OCI-LY3 (cell line): ENCODE results near the gene PUM1.
A peak's percentile ranks its signal among the peaks of the same experiment; 100 is the strongest.

ENCODE experiments used
- H2AFZ ChIP-seq: fragments of 200-600, 300-600 bp; shearing (Covaris generic); 2 replicates; pipeline ENCODE4 v1.6.0; 2014; ENCODE audit warnings: antibody characterized with exemption, low read depth, low read length
- H3K27ac ChIP-seq: fragments of 200-600, 300-600 bp; sonication (generic); 2 replicates; pipeline ENCODE4 v1.5.1; 2014; ENCODE audit warnings: mild to moderate bottlenecking, low read length, moderate library complexity, mixed read lengths
- H3K27me3 ChIP-seq: fragments of 200-600, 300-600 bp; sonication (generic); 2 replicates; pipeline ENCODE4 v1.6.1; 2014; ENCODE audit warnings: low read depth, low read length, mixed read lengths
- H3K36me3 ChIP-seq: fragments of 200-600, 300-600 bp; sonication (generic); replicated peaks from 2 replicates; pipeline ENCODE3; 2014; ENCODE audit warnings: low read depth, low read length, mixed read lengths
- H3K4me1 ChIP-seq: fragments of 300-600, 200-600 bp; sonication (generic); 2 replicates; pipeline ENCODE4 v1.6.1; 2014; ENCODE audit warnings: low read length, mixed read lengths
- H3K4me2 ChIP-seq: fragments of 200-600, 300-600 bp; sonication (generic); 2 replicates; pipeline ENCODE4 v1.6.1; 2014; ENCODE audit warnings: low read length, mixed read lengths
- H3K4me3 ChIP-seq: fragments of 300-600, 200-600 bp; sonication (generic); 2 replicates; pipeline ENCODE4 v1.5.1; 2014; ENCODE audit warnings: antibody characterized with exemption, mild to moderate bottlenecking, low read length, moderate library complexity
- H3K79me2 ChIP-seq: fragments of 300-600, 200-600 bp; shearing (Covaris generic); 2 replicates; pipeline ENCODE4 v1.6.1; 2014; ENCODE audit warnings: mild to moderate bottlenecking, low read length, mixed read lengths
- H3K9ac ChIP-seq: fragments of 300-600, 200-600 bp; shearing (Covaris generic); 2 replicates; pipeline ENCODE4 v1.6.0; 2014; ENCODE audit warnings: mild to moderate bottlenecking, low read length, moderate library complexity
- H3K9me3 ChIP-seq: fragments of 200-600, 300-600 bp; shearing (Covaris generic); 2 replicates; pipeline ENCODE4 v1.6.1; 2014; ENCODE audit warnings: low read length, mixed read lengths; ENCODE audit not compliant: insufficient read depth
- H4K20me1 ChIP-seq: fragments of 200-600, 300-600 bp; sonication (generic); 2 replicates; pipeline ENCODE4 v1.6.1; 2016; ENCODE audit warnings: low read length, mixed read lengths; ENCODE audit not compliant: insufficient read depth
- EZH2phosphoT487 ChIP-seq: fragments of 200-600 bp; shearing (Covaris generic); IDR thresholded peaks from 2 replicates; pipeline ENCODE4 v1.6.1; 2018; ENCODE audit warnings: antibody characterized with exemption, mixed run types, low read depth
- TF ChIP-seq, protein P1 (sequence below): fragments of 200-600, 300-600 bp; sonication (generic); IDR thresholded peaks from 2 replicates; pipeline ENCODE4 v1.5.1; 2014; ENCODE audit warnings: antibody characterized with exemption, low read length, low read depth

The PUM1 gene

DNA sequence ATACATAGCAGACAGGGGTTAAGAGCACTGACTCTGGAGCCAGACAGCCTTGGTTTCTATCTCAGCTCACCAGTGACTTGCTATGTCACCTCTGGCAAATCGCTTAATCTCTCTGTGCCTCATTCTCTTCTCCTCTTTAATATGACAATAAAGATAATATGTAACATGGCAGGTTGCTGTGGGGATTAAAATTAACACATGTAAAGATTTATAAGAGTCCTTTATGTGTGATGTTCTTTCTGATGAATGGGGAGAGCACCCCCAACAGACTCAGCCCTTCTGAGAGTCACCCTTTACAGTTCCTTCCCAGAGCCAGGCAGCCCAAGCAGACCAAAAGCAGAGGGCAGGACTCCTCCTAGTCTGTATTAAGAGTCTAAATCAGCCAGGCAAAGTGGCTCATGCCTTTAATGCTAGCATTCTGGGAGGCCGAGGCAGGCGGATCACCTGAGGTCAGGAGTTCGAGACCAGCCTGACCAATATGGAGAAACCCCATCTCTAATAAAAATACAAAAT is 80.5 kb downstream of the PUM1 start:
- H2AFZ ChIP-seq: no peak overlapping the region
- no peak overlapping the region for H3K9ac ChIP-seq
- H3K4me2 ChIP-seq: no peak overlapping the region
- H3K4me1 ChIP-seq: peaks cover 27% of the 10 kb centered on the region
- no peaks in the 10 kb centered on the region for H3K9me3 ChIP-seq
- H4K20me1 ChIP-seq: peaks cover 79% of the 10 kb centered on the region
- H3K36me3 ChIP-seq: peaks cover 23% of the 10 kb centered on the region
- H3K4me3 ChIP-seq: no peak overlapping the region
- no peaks in the 10 kb centered on the region for H3K27me3 ChIP-seq
- H3K79me2 ChIP-seq: peaks cover 94% of the 10 kb centered on the region
- no peak overlapping the region for H3K27ac ChIP-seq
- no peak for TF ChIP-seq EZH2phosphoT487
- TF ChIP-seq, protein P1, sequence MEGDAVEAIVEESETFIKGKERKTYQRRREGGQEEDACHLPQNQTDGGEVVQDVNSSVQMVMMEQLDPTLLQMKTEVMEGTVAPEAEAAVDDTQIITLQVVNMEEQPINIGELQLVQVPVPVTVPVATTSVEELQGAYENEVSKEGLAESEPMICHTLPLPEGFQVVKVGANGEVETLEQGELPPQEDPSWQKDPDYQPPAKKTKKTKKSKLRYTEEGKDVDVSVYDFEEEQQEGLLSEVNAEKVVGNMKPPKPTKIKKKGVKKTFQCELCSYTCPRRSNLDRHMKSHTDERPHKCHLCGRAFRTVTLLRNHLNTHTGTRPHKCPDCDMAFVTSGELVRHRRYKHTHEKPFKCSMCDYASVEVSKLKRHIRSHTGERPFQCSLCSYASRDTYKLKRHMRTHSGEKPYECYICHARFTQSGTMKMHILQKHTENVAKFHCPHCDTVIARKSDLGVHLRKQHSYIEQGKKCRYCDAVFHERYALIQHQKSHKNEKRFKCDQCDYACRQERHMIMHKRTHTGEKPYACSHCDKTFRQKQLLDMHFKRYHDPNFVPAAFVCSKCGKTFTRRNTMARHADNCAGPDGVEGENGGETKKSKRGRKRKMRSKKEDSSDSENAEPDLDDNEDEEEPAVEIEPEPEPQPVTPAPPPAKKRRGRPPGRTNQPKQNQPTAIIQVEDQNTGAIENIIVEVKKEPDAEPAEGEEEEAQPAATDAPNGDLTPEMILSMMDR: no peak

DNA sequence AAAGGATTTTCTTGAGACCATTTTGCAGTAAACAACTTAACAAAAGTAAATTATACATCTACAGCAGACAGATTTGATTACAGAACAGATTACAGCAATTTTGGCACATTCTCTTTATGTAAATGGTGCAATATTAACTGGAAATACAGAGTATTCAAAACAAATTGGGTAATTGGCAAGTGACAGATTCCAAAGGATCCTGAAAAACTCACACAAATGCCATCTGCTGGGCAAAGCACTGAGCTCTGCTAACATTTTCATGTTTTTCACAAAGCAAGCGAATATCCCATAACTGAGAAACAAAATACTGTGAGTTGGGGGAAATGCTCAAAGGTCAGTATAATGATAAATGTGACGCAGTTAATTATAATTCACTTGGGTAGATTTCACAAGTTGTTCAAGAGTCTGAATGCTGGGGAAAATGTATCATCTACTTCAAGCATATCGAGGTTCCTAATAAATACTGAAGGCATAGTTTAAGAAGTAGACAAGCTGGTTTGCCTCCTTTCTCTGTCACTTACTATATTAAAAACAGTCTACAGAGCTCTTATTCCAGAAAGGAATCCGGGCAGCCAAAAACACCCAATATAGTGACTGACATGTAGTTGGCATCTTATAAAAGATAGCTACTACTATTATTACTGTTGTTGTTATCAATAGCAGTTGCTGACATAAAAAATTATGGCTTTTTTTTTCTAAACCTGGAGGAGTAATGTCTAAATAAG is 81.2 kb downstream of the PUM1 start:
- H3K36me3 ChIP-seq: peaks cover 23% of the 10 kb centered on the region
- H2AFZ ChIP-seq: no peak overlapping the region
- no peak overlapping the region for H3K4me2 ChIP-seq
- no peaks in the 10 kb centered on the region for H3K9me3 ChIP-seq
- H4K20me1 ChIP-seq: peaks cover 72% of the 10 kb centered on the region
- H3K79me2 ChIP-seq: peaks cover 95% of the 10 kb centered on the region
- H3K4me1 ChIP-seq: peaks cover 27% of the 10 kb centered on the region
- TF ChIP-seq, protein P1: no peak
- TF ChIP-seq EZH2phosphoT487: no peak
- no peak overlapping the region for H3K9ac ChIP-seq
- H3K27me3 ChIP-seq: no peaks in the 10 kb centered on the region
- no peak overlapping the region for H3K4me3 ChIP-seq
- no peak overlapping the region for H3K27ac ChIP-seq

DNA sequence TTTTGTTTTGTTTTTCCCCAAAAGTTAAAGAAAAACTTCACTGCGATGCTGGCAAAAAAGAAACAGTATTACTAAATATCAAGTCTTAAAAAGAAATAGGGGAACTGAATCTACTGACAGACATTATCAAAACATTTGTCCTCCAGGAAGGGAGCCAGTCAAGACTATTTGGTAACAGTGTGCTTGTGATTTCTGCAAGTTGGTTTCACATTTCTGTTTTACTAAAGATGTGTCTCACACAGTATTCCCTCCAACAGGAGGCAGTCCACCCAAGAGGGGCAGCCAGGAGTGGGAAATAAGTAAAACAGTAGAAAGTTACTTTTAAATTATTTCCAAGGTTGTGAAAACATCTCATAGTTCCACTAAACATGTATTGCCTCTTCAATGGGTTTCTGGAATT is 82.6 kb downstream of the PUM1 start:
- peaks cover 92% of the 10 kb centered on the region for H3K79me2 ChIP-seq
- TF ChIP-seq EZH2phosphoT487: no peak
- TF ChIP-seq, protein P1: no peak
- H3K4me2 ChIP-seq: peak overlapping the region; percentile 22
- H3K27me3 ChIP-seq: no peaks in the 10 kb centered on the region
- peaks cover 23% of the 10 kb centered on the region for H3K36me3 ChIP-seq
- H3K9ac ChIP-seq: no peak overlapping the region
- no peak overlapping the region for H2AFZ ChIP-seq
- peaks cover 27% of the 10 kb centered on the region for H3K4me1 ChIP-seq
- peak overlapping the region; percentile 32; the same call in 1 of the 2 replicates for H3K27ac ChIP-seq
- H3K4me3 ChIP-seq: no peak overlapping the region
- H4K20me1 ChIP-seq: peaks cover 60% of the 10 kb centered on the region
- H3K9me3 ChIP-seq: no peaks in the 10 kb centered on the region

DNA sequence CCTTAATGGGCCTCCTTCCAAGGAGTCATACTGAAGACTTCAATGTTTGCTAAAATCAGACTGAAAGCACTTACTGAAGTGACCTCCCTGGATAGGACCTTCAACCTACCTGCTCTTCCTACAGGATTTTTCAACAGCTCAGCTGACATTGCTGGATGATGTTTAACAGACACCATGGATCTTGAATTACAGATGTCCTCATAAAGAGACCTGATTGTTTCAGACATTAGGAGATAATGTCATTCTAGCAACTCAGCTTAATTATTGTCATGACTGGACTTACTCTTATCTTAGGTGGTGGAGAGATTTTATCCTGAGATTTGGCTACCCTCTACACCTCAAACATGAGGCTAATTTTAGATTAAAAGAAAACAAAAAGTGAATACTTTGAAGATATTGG is 83.1 kb downstream of the PUM1 start:
- Histone ChIP-seq H3K27ac (no peak overlapping the region), H3K9ac (no peak overlapping the region), H3K4me1 (peaks cover 25% of the 10 kb centered on the region), H3K4me2 (no peak overlapping the region), H3K27me3 (no peaks in the 10 kb centered on the region), H4K20me1 (peaks cover 56% of the 10 kb centered on the region), H3K36me3 (peaks cover 23% of the 10 kb centered on the region), H2AFZ (no peak overlapping the region), H3K9me3 (no peaks in the 10 kb centered on the region), H3K79me2 (peaks cover 91% of the 10 kb centered on the region), H3K4me3 (no peak overlapping the region)
- no peak for TF ChIP-seq EZH2phosphoT487
- TF ChIP-seq, protein P1: no peak
